Tongue (tissue), 2 donors: Measurements from ENCODE around the gene TMEM176A. TPM values are rescaled to one million over a fixed set of nuclear protein-coding genes. Genes with fewer than 3 reads are reported as not detected.

Experiments used
- DNase-seq: peaks from one replicate; pipeline ENCODE4 v3.0.0-alpha.2; 2015
- total RNA-seq: library from RNA; depleted of rRNA; stranded (reverse); fragments of >200 nt; gene quantifications from one replicate; pipeline ENCODE4 v1.2.3, GENCODE V29; 2014

TMEM176A gene
- total RNA-seq, 1 donor from 2014 or later, result 13.6 TPM

- no peak for DNase-seq
Measured at GRCh38 chr7:150820148-150820547, 19.6 kb downstream of the TMEM176A start.

- DNase-seq, result no peak
Measured at GRCh38 chr7:150820578-150821198, 20.1 kb downstream of the TMEM176A start.

- DNase-seq, result no peak
Measured at GRCh38 chr7:150823043-150823442, 22.5 kb downstream of the TMEM176A start.

GRCh38 chr7:150823484-150824126, 23.0 kb downstream of the TMEM176A start:
- DNase-seq, result no peak

- no peak for DNase-seq
Measured at GRCh38 chr7:150824379-150825177, 24.0 kb downstream of the TMEM176A start.

GRCh38 chr7:150826061-150826849, 25.7 kb downstream of the TMEM176A start:
- DNase-seq, result no peak

GRCh38 chr7:150828384-150828783, 27.8 kb downstream of the TMEM176A start:
- no peak for DNase-seq

- DNase-seq, result no peak
Measured at GRCh38 chr7:150829426-150829825, 28.9 kb downstream of the TMEM176A start.

GRCh38 chr7:150830937-150831336, 30.4 kb downstream of the TMEM176A start:
- DNase-seq, result no peak

GRCh38 chr7:150831851-150832250, 31.3 kb downstream of the TMEM176A start:
- DNase-seq, result no peak

GRCh38 chr7:150835019-150835418, 34.5 kb downstream of the TMEM176A start:
- no peak for DNase-seq

GRCh38 chr7:150835702-150836280, 35.2 kb downstream of the TMEM176A start:
- DNase-seq, result no peak

- DNase-seq, result no peak
Measured at GRCh38 chr7:150838965-150839650, 38.5 kb downstream of the TMEM176A start.

GRCh38 chr7:150842018-150842417, 41.4 kb downstream of the TMEM176A start:
- no peak for DNase-seq

- DNase-seq, result no peak
Measured at GRCh38 chr7:150842716-150843115, 42.1 kb downstream of the TMEM176A start.

GRCh38 chr7:150845421-150845861, 44.9 kb downstream of the TMEM176A start:
- DNase-seq, result peak; percentile 77

- no peak for DNase-seq
Measured at GRCh38 chr7:150846291-150847115, 45.9 kb downstream of the TMEM176A start.

- DNase-seq, result no peak
Measured at GRCh38 chr7:150847536-150847935, 47.0 kb downstream of the TMEM176A start.

- DNase-seq, result no peak
Measured at GRCh38 chr7:150848111-150848510, 47.5 kb downstream of the TMEM176A start.

GRCh38 chr7:150848561-150849115, 48.1 kb downstream of the TMEM176A start:
- DNase-seq, result no peak
